T-cell (primary cell): ENCODE measurements around the gene CFDP1. TPM values are rescaled to one million over a fixed set of nuclear protein-coding genes. Genes with fewer than 3 reads are reported as not detected.
A peak's percentile ranks its signal among the peaks of the same experiment; 100 is the strongest.

Source experiments
- ATAC-seq, 4 experiments: fragments of 200-7000 bp in 3 of 4; fragments of 150-1000 bp in 1 of 4; cut with Tn5 transposase; replicated peaks in 1 of 4; 1 replicate in 3 of 4; 2 replicates in 1 of 4; pipeline ENCODE4 v1.10.0; 2021; ENCODE audit warnings: moderate library complexity in 3 of 4, mild to moderate bottlenecking in 2 of 4, moderate number of reproducible peaks in 1 of 4
- CTCF ChIA-PET, 2 donors: fragments of 300-600 bp; sonication (Branson Sonifier 250); formaldehyde crosslinking; loops; one replicate each; lab custom pipeline; 2022; ENCODE audit warnings: antibody characterized with exemption in 2 of 2; lab: Charles Lee
- POLR2A ChIA-PET, 2 donors: fragments of 300-600 bp; sonication (Branson Sonifier 250); formaldehyde crosslinking; loops; one replicate each; lab custom pipeline; 2022; ENCODE audit warnings: antibody characterized with exemption in 2 of 2; lab: Charles Lee
- DNase-seq, 35 experiments: peaks; one replicate each; pipeline versions ENCODE4 v3.0.0 to v3.0.0-alpha.2; 2013 to 2023
- H3K27ac ChIP-seq: one replicate; pipeline ENCODE4 v1.5.1; 2013; ENCODE audit warnings: low read length
- H3K27me3 ChIP-seq, 2 experiments: replicated peaks in 1 of 2; 1 replicate in 1 of 2; 2 replicates in 1 of 2; pipeline versions ENCODE4 v1.6.1 to v1.7.0; 2013; ENCODE audit warnings: low read length in 1 of 2, mixed read lengths in 1 of 2; ENCODE audit not compliant: control insufficient read depth in 2 of 2, insufficient read depth in 2 of 2; ENCODE audit errors: extremely low read depth in 1 of 2
- H3K36me3 ChIP-seq, 2 donors: 1 replicate in 1 of 2; 2 replicates in 1 of 2; pipeline versions ENCODE4 v1.6.1 to v1.7.0; 2013; ENCODE audit warnings: low read length in 1 of 2; ENCODE audit not compliant: control insufficient read depth in 2 of 2, insufficient read depth in 1 of 2; ENCODE audit errors: extremely low read depth in 1 of 2
- H3K4me1 ChIP-seq, 2 experiments: 1 replicate in 1 of 2; 2 replicates in 1 of 2; pipeline versions ENCODE4 v1.6.1 to v1.7.0; 2013; ENCODE audit warnings: low read length in 2 of 2, mixed read lengths in 1 of 2; ENCODE audit not compliant: insufficient read depth in 2 of 2, control insufficient read depth in 1 of 2; ENCODE audit errors: extremely low read depth in 1 of 2
- H3K4me3 ChIP-seq, 2 donors: 1 replicate in 1 of 2; 2 replicates in 1 of 2; pipeline versions ENCODE4 v1.5.1 to v1.7.0; 2013; ENCODE audit warnings: mild to moderate bottlenecking in 2 of 2, low read length in 1 of 2, moderate library complexity in 1 of 2; ENCODE audit not compliant: control insufficient read depth in 1 of 2; ENCODE audit errors: extremely low read depth in 1 of 2
- H3K9me3 ChIP-seq: 2 replicates; pipeline ENCODE4 v1.7.0; 2013
- H3K27ac Mint-ChIP-seq, 2 donors: one replicate each; pipeline ENCODE4 v1.8.0; 2020 to 2021; ENCODE audit warnings: mild to moderate bottlenecking in 2 of 2, mixed read lengths in 2 of 2
- H3K27me3 Mint-ChIP-seq, 2 donors: one replicate each; pipeline ENCODE4 v1.8.0; 2021 to 2022; ENCODE audit warnings: mixed read lengths in 2 of 2
- H3K36me3 Mint-ChIP-seq: one replicate; pipeline ENCODE4 v1.8.0; 2021; ENCODE audit warnings: mixed read lengths
- H3K4me1 Mint-ChIP-seq, 3 donors: one replicate each; pipeline ENCODE4 v1.8.0; 2020 to 2022; ENCODE audit warnings: mixed read lengths in 3 of 3, mild to moderate bottlenecking in 1 of 3
- H3K4me3 Mint-ChIP-seq, 3 donors: one replicate each; pipeline ENCODE4 v1.8.0; 2020 to 2022; ENCODE audit warnings: mild to moderate bottlenecking in 3 of 3, mixed read lengths in 3 of 3, moderate library complexity in 3 of 3
- H3K9me3 Mint-ChIP-seq, 3 donors: one replicate each; pipeline ENCODE4 v1.8.0; 2020 to 2022; ENCODE audit warnings: mixed read lengths in 3 of 3
- WGBS: methylation state at CpG from one replicate; pipeline ENCODE4 v1.1.5; 2013; ENCODE audit warnings: missing lambda C conversion rate; ENCODE audit not compliant: insufficient coverage; 5-methylcytosine and 5-hydroxymethylcytosine counted together
- total RNA-seq, 35 experiments: library from RNA in 6 of 35; stranded (reverse) in 6 of 35; fragments of 120-200 nt in 1 of 35; gene quantifications; one replicate each; pipeline versions ENCODE4 v1.2.1 to v1.2.4 and lab custom pipeline; 2013 to 2026

The CFDP1 gene
- total RNA-seq, 5 donors from 2014 or later (not counting 1 experiment from before 2014, with no cell fraction given): 30.8 to 36.5 (median 34.2) TPM

DNA sequence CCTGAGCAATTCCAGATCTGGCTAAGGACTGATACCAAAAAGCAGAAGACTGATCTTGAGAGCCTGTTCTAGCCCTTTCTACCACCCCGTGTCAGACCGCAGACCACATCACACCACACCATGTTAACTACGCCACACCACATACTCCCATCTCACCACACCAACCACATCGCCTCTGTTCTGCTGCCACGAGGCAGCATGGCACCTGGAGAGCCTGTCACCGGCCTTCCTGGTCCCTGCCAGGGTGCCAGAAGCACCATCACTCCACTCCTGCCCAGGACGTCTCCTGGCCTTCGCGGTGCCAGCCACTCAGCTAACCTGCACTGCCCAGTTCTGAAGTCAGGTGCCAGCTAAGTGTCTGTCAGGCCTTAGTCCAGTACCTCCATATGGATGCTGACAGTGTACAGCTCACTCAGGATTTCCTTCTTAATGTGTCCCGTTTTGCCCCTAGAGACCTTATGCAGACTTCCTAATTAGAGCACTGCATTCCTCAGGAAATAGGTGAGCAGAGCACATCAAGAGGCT, 144.6 kb downstream of the CFDP1 start:
- H3K27me3 Mint-ChIP-seq: peaks cover 10 to 17% of the 10 kb centered on the region in 2 donors
- H3K27ac Mint-ChIP-seq: peak overlapping the region in 1 of 2 donors; percentile 25
- Histone ChIP-seq H3K36me3 (peaks cover 2 to 19% of the 10 kb centered on the region in 2 donors), H3K4me1 (peaks cover 3 to 21% of the 10 kb centered on the region in 2 experiments), H3K27ac (no peak overlapping the region), H3K27me3 (peaks cover 0 to 34% of the 10 kb centered on the region in 2 experiments), H3K4me3 (peak overlapping the region in 1 of 2 donors; percentile 17), H3K9me3 (no peaks in the 10 kb centered on the region)
- 18% methylated on average over 9 of the region's 10 CpGs for WGBS
- H3K36me3 Mint-ChIP-seq: peaks cover 49% of the 10 kb centered on the region
- H3K4me1 Mint-ChIP-seq: peaks cover 16 to 24% (median 16%) of the 10 kb centered on the region in 3 donors
- H3K4me3 Mint-ChIP-seq: peak overlapping the region in 2 of 3 donors; percentile 2 to 75
- ATAC-seq (peak; percentile 63 to 98 (median 84)), DNase-seq (peak in 34 of 35 experiments; percentile 20 to 81 (median 56))
- ChIA-PET POLR2A (no interaction called here), CTCF (no interaction called here)
- no peaks in the 10 kb centered on the region for H3K9me3 Mint-ChIP-seq

DNA sequence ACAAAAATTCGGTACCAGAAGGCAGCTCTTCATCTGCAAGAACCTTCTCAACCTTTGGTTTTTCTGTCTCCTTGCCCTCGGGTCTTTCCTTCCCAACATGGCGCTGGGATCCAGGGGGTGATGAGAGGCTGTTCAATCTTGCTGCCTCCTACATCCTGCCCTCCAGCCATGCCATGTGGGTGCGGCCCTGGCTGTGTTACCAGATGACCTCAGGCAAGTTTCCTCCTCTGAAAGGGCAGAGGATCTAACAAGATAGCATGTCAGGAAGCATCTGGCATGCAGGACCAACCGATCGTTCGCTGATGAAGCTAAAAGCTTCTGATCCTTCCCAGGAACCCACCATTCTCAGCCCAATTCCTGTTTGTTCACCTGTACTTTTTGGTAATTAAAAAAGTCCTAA, 145.1 kb downstream of the CFDP1 start:
- Histone ChIP-seq H3K36me3 (peaks cover 2 to 14% of the 10 kb centered on the region in 2 donors), H3K4me3 (peak overlapping the region in 1 of 2 donors; percentile 17), H3K4me1 (peaks cover 3 to 21% of the 10 kb centered on the region in 2 experiments), H3K27ac (no peak overlapping the region), H3K27me3 (peaks cover 0 to 34% of the 10 kb centered on the region in 2 experiments), H3K9me3 (no peaks in the 10 kb centered on the region)
- POLR2A ChIA-PET: no interaction called here
- ATAC-seq (peak in 2 of 4 experiments; percentile 23 to 26), DNase-seq (no peak)
- H3K4me1 Mint-ChIP-seq: peaks cover 16 to 24% (median 16%) of the 10 kb centered on the region in 3 donors
- H3K36me3 Mint-ChIP-seq: peaks cover 44% of the 10 kb centered on the region
- peak overlapping the region in 2 of 3 donors; percentile 2 to 75 for H3K4me3 Mint-ChIP-seq
- CTCF ChIA-PET: interaction anchor here in 1 of 2 donors (0.6 kb wide), 1 partner anchor 27 kb away, joined by 3 read pairs; no protein-coding TSS in a partner anchor
- H3K9me3 Mint-ChIP-seq: no peaks in the 10 kb centered on the region
- WGBS: 57% methylated on average over 2 of the region's 7 CpGs
- H3K27ac Mint-ChIP-seq: no peak overlapping the region
- H3K27me3 Mint-ChIP-seq: peaks cover 10 to 17% of the 10 kb centered on the region in 2 donors

DNA sequence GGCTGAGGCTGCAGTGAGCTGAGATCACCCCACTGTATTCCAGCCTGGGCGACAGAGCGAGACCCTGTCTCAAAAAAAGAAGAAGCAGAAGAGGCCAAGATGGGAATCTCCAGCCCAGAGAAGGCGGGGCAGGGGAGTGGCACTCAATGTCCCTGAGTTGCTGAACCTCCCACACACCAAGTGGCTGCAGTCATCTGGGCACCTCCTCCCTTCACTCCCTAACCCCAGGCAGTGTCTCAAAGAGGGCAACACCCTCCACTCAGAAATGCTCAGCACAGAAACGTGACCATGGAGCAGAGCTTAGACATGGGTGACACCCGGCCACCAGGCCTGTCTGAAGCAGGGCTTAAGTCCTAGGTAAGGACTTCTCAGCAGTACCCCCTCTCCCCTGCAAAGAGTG, 145.6 kb downstream of the CFDP1 start:
- Histone ChIP-seq H3K27ac (no peak overlapping the region), H3K9me3 (no peaks in the 10 kb centered on the region), H3K27me3 (peaks cover 0 to 37% of the 10 kb centered on the region in 2 experiments), H3K36me3 (peaks cover 4 to 10% of the 10 kb centered on the region in 2 donors), H3K4me1 (peaks cover 3 to 21% of the 10 kb centered on the region in 2 experiments), H3K4me3 (no peak overlapping the region)
- Mint-ChIP-seq H3K4me3 (no peak overlapping the region), H3K27me3 (peaks cover 10 to 17% of the 10 kb centered on the region in 2 donors), H3K36me3 (peaks cover 40% of the 10 kb centered on the region), H3K4me1 (peaks cover 16 to 24% (median 16%) of the 10 kb centered on the region in 3 donors), H3K27ac (no peak overlapping the region), H3K9me3 (no peaks in the 10 kb centered on the region)
- ChIA-PET CTCF (interaction anchor here in 1 of 2 donors (0.6 kb wide), 1 partner anchor 27 kb away, joined by 3 read pairs; no protein-coding TSS in a partner anchor), POLR2A (no interaction called here)
- WGBS: 98% methylated on average over 5 of the region's 5 CpGs
- no peak for DNase-seq
- ATAC-seq: no peak

DNA sequence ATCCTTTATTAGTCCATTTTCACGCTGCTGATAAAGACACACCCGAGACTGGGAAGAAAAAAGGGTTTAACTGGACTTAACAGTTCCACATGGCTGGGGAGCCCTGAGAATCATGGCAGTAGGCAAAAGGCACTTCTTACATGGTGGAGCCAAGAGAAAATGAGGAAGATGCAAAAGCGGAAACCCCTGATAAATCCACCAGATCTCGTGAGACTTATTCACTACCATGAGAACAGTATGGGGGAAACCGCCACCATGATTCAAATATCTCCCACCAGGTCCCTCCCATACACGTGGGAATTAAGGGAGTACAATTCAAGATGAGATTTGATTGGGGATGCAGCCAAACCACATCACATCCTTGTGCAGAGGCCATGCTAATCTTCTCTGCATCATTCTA, 146.9 kb downstream of the CFDP1 start:
- no peak overlapping the region for H3K4me3 Mint-ChIP-seq
- no peaks in the 10 kb centered on the region for H3K9me3 Mint-ChIP-seq
- peaks cover 33% of the 10 kb centered on the region for H3K36me3 Mint-ChIP-seq
- WGBS: 100% methylated on average over 2 of the region's 6 CpGs
- CTCF ChIA-PET: no interaction called here
- peaks cover 10 to 21% of the 10 kb centered on the region in 2 donors for H3K27me3 Mint-ChIP-seq
- H3K9me3 ChIP-seq: no peaks in the 10 kb centered on the region
- POLR2A ChIA-PET: no interaction called here
- H3K36me3 ChIP-seq: peaks cover 3 to 5% of the 10 kb centered on the region in 2 donors
- peaks cover 0 to 50% of the 10 kb centered on the region in 2 experiments for H3K27me3 ChIP-seq
- DNase-seq (no peak), ATAC-seq (no peak)
- H3K4me1 ChIP-seq: peaks cover 3 to 21% of the 10 kb centered on the region in 2 experiments
- no peak overlapping the region for H3K27ac Mint-ChIP-seq
- H3K4me1 Mint-ChIP-seq: peaks cover 16 to 24% (median 16%) of the 10 kb centered on the region in 3 donors
- H3K4me3 ChIP-seq: no peak overlapping the region
- no peak overlapping the region for H3K27ac ChIP-seq

DNA sequence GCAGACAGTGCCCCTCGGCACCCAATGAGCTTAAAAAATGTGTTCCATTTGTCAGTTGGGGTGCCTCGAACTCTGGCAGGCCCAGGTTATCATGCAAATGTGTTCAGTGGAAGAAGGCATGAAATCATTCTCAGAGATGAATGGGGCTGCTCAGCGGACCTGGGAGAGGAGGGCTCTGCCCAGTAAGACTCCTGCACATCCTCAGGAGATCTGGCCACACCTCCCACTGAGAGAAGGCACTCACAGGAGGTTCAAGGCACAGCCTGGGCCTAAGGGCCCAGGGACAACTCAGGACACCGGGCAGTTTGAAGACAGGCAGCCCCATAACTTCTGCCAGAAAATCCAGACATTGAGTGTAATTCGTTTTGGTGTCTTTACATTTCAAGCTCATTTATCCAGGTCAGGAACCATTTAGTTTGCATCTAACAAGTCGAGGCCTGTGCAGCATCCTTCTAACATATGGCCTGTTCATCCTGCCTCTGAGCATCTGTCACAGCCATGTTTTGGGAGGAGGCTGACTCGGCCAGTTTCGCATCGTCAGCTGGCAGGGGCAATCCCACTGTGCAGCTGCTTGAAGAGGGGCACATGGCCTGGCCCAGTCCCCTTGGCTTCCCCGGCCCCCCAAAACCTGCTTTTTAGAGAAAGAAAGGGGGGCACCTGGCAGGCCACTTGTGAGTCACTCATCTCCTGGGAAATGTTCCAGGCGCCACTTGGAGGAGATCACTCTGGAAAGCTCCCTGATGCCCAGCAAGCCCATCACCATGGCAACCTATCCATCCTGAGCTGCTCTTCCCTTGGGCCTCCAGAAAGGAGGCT, 150.6 kb downstream of the CFDP1 start:
- Mint-ChIP-seq H3K9me3 (no peaks in the 10 kb centered on the region), H3K4me1 (peaks cover 1 to 6% (median 5%) of the 10 kb centered on the region in 3 donors), H3K4me3 (no peak overlapping the region), H3K36me3 (peaks cover 20% of the 10 kb centered on the region), H3K27me3 (peaks cover 4 to 26% of the 10 kb centered on the region in 2 donors), H3K27ac (no peak overlapping the region)
- peaks cover 0 to 3% of the 10 kb centered on the region in 2 donors for H3K36me3 ChIP-seq
- POLR2A ChIA-PET: no interaction called here
- CTCF ChIA-PET: interaction anchor here (0.6 to 1.1 kb wide), 2 partner anchors 29 to 168 kb away, joined by 5 to 7 read pairs; no protein-coding TSS in a partner anchor
- WGBS: 95% methylated on average over 10 of the region's 11 CpGs
- ATAC-seq: no peak
- DNase-seq: no peak
- H3K27me3 ChIP-seq: peaks cover 0 to 41% of the 10 kb centered on the region in 2 experiments
- no peak overlapping the region for H3K27ac ChIP-seq
- no peak overlapping the region for H3K4me3 ChIP-seq
- H3K9me3 ChIP-seq: no peaks in the 10 kb centered on the region
- peaks cover 0 to 5% of the 10 kb centered on the region in 2 experiments for H3K4me1 ChIP-seq

DNA sequence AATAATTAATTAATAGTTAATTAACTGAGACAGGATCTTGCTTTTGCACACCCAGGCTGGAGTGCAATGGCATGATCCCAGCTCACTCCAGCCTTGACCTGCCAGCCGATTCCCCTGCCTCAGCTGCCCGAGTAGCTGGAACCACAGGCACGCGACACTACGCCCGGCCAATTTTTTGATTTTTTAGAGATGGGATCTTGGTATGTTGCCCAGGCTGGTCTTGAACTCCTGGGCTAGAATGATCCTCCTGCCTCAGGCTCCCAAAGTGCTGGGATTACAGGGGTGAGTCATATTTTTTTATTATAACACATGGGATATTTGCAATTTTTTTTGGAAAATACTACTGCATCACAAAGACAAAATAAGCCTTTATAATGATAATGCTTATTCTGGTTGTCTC, 151.5 kb downstream of the CFDP1 start:
- POLR2A ChIA-PET: no interaction called here
- 100% methylated on average over 6 of the region's 6 CpGs for WGBS
- no peaks in the 10 kb centered on the region for H3K9me3 ChIP-seq
- peaks cover 0 to 3% of the 10 kb centered on the region in 2 donors for H3K36me3 ChIP-seq
- H3K36me3 Mint-ChIP-seq: peaks cover 20% of the 10 kb centered on the region
- H3K27me3 ChIP-seq: peaks cover 0 to 40% of the 10 kb centered on the region in 2 experiments
- H3K4me3 Mint-ChIP-seq: no peak overlapping the region
- CTCF ChIA-PET: interaction anchor here (0.6 kb wide), 2 partner anchors 122 to 168 kb away, joined by 3 to 7 read pairs; no protein-coding TSS in a partner anchor
- no peak for ATAC-seq
- no peaks in the 10 kb centered on the region for H3K4me1 ChIP-seq
- H3K27me3 Mint-ChIP-seq: peaks cover 0 to 31% of the 10 kb centered on the region in 2 donors
- no peak overlapping the region for H3K27ac ChIP-seq
- no peak for DNase-seq
- peaks cover 0 to 6% (median 1%) of the 10 kb centered on the region in 3 donors for H3K4me1 Mint-ChIP-seq
- H3K27ac Mint-ChIP-seq: no peak overlapping the region
- H3K9me3 Mint-ChIP-seq: no peaks in the 10 kb centered on the region
- no peak overlapping the region for H3K4me3 ChIP-seq
